Mesenteric fat pad (tissue), 1 donor: ENCODE data around the gene LIMK1. TPM values are rescaled to one million over a fixed set of nuclear protein-coding genes. Genes with fewer than 3 reads are reported as not detected.

ENCODE experiments used
- total RNA-seq: library from RNA; stranded (reverse); fragmentation: NEBNext Ultra II Directional; extraction: Animal tissue kit (Norgen Biotek cat#: 25700); gene quantifications from one replicate; pipeline ENCODE4 v1.2.1, GENCODE V29; 2021
- donor health status: DM: yes; HTN: yes; CAD: no.

Gene LIMK1
- total RNA-seq, 1 donor from 2014 or later, result 23.1 TPM

Other genes with a start within 250 kb of the LIMK1 start
- 1.7 TPM for gene METTL27, start 241.3 kb upstream of the LIMK1 start, total RNA-seq
- gene TMEM270, start 222.6 kb upstream of the LIMK1 start, total RNA-seq, result not detected
- 95.5 TPM for gene ELN, start 55.6 kb upstream of the LIMK1 start, total RNA-seq
- gene EIF4H, start 90.6 kb downstream of the LIMK1 start, total RNA-seq, result 236 TPM
- 15.7 TPM for gene LAT2, start 126.2 kb downstream of the LIMK1 start, total RNA-seq
- gene RFC2, start 170.6 kb downstream of the LIMK1 start, total RNA-seq, result 16.9 TPM
- 12.5 TPM for gene CLIP2, start 205.6 kb downstream of the LIMK1 start, total RNA-seq